Esophagus squamous epithelium (tissue), 4 donors: ENCODE data around the gene GNAL.

Source experiments
- POLR2A ChIP-seq, 4 donors: fragments of 450-650 bp; IDR thresholded peaks; one replicate each; pipeline ENCODE4 v1.6.1; 2017; ENCODE audit warnings: antibody characterized with exemption in 4 of 4, mild to moderate bottlenecking in 4 of 4, moderate library complexity in 3 of 4
- TF ChIP-seq, protein P1 (sequence below), 6 experiments: fragments of 450-650 bp in 4 of 6; fragments of 200-600 bp in 2 of 6; sonication (generic) in 2 of 6; IDR thresholded peaks; one replicate each; pipeline ENCODE4 v1.5.1; 2016 to 2019; ENCODE audit warnings: antibody characterized with exemption in 6 of 6, mild to moderate bottlenecking in 4 of 6, moderate library complexity in 4 of 6

- TF ChIP-seq, protein P1, sequence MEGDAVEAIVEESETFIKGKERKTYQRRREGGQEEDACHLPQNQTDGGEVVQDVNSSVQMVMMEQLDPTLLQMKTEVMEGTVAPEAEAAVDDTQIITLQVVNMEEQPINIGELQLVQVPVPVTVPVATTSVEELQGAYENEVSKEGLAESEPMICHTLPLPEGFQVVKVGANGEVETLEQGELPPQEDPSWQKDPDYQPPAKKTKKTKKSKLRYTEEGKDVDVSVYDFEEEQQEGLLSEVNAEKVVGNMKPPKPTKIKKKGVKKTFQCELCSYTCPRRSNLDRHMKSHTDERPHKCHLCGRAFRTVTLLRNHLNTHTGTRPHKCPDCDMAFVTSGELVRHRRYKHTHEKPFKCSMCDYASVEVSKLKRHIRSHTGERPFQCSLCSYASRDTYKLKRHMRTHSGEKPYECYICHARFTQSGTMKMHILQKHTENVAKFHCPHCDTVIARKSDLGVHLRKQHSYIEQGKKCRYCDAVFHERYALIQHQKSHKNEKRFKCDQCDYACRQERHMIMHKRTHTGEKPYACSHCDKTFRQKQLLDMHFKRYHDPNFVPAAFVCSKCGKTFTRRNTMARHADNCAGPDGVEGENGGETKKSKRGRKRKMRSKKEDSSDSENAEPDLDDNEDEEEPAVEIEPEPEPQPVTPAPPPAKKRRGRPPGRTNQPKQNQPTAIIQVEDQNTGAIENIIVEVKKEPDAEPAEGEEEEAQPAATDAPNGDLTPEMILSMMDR (IDR thresholded peaks at IDR 0.05) = no peak
- TF ChIP-seq POLR2A (IDR thresholded peaks at IDR 0.05) = no peak
Measured at GRCh38 chr18:11657152-11657551, 31.9 kb upstream of the GNAL start.
